ENCODE results near the gene PIGQ.
"Not testable (repeated sequence)": the region's sequence is repeated elsewhere in the genome, so short reads cannot be mapped to it uniquely, and the experiment has no call there.

Gene PIGQ

DNA sequence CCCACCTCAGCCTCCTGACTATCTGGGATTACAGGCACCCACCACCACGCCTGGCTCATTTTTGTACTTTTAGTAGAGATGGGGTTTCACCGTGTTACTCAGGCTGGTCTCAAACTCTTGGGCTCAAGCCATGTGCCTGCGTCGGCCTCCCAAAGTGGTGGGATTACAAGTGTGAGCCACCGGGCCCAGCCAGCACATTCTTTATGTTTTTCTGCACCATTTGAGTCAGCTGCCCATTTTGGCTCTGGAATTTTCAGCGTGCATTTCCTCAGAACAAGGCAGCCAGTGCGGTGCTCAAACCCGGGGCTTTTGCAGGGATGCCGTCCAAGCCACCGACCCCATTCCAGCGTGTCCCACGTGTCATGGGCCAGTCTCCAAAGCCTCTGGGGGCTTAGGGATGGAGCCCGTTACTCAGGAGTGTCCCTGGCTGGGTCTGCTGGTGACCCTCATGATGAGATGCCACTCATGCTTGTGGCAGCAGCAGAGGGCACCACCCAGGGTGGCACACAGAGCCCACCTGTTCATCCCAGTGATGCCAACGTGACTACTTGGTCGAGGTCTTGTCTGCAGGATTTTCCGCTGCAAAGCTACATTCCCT lies 16.4 kb downstream of the PIGQ start:
- no peak for DNase-seq (ENCODE audit: low read depth in 2 of 2)

- DNase-seq (ENCODE audit: low read depth in 2 of 2): no peak
Measured at GRCh38 chr16:586645-587590, 17.1 kb downstream of the PIGQ start.

DNA sequence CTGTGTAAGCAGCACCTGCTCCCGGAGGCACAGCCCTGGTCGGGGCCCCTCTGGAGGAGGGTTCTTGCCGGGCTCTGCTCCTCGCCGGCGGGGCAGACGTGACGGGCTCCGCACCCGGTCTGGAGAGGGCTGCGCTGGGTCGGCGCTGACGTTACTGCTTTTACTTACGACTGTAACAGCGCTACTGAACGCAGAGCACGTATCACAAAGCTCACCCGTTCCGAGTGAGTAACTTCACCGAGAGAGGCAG lies 18.8 kb downstream of the PIGQ start:
- DNase-seq (ENCODE audit: low read depth in 2 of 2): peak in 1 of 2 donors; percentile 39

GRCh38 chr16:588889-589657 lies 19.3 kb downstream of the PIGQ start:
- DNase-seq (ENCODE audit: low read depth in 2 of 2): peak; percentile 92 to 95

GRCh38 chr16:589658-590187 lies 20.0 kb downstream of the PIGQ start, which contains the start of gene RAB40C:
Gene RAB40C, plus strand, starts transcription at chr16:590066. Its CDS starts 226 bp downstream, at chr16:590292.
- peak; percentile 97 to 98 for DNase-seq (ENCODE audit: low read depth in 2 of 2)

- no peak for DNase-seq (ENCODE audit: low read depth in 2 of 2)
Measured at GRCh38 chr16:590188-590814, 20.5 kb downstream of the PIGQ start.

DNA sequence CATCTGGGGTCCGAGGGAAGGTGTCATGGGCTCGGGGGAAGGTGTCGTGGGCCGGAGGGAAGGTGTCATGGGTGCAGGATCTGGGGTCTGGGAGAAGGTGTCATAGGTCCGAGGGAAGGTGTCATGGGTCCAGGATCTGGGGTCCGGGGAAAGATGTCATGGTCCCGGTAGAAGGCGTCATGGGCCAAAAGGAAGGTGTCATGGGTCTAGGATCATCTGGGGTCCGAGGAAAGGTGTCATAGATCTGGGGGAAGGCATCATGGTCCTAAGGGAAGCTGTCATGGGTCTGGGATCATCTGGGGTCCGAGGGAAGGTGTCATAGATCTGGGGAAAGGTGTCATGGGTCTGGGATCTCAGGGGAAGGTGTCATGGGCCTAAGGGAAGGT lies 21.0 kb downstream of the PIGQ start:
- no peak for DNase-seq (ENCODE audit: low read depth in 2 of 2)

GRCh38 chr16:591231-591630 lies 21.5 kb downstream of the PIGQ start:
- DNase-seq (ENCODE audit: low read depth in 2 of 2): no peak

DNA sequence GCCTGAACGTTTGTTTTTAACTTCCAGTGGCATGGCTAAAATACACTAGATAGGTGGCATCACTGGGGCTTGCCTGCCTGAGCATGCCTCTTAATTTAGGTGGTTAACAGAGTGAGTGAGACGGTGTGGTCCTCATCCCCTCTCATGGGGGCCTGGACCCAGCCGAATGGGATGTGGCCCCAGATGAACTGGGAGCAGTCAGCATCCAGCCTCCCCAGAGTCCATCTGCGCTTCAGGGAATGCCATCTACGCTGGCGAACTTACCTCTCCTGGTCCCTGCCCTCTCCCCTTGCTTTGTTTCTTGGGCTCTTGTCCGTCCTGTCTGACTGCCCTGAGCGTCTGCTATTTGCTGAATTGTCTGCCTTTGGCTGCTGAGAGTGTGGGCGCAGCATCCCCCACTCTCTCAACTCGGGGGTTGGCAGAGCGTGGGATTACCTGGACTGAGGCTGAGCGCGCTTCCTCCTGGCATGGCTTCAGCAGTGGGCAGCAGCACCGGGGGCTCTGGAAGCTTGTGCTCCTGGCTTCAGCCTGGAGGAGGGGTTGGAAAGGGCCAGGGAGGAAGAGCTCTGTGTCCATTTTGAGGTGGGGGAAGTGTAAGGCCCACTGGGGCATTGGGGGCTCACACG lies 22.2 kb downstream of the PIGQ start:
- DNase-seq (ENCODE audit: low read depth in 2 of 2): no peak

DNA sequence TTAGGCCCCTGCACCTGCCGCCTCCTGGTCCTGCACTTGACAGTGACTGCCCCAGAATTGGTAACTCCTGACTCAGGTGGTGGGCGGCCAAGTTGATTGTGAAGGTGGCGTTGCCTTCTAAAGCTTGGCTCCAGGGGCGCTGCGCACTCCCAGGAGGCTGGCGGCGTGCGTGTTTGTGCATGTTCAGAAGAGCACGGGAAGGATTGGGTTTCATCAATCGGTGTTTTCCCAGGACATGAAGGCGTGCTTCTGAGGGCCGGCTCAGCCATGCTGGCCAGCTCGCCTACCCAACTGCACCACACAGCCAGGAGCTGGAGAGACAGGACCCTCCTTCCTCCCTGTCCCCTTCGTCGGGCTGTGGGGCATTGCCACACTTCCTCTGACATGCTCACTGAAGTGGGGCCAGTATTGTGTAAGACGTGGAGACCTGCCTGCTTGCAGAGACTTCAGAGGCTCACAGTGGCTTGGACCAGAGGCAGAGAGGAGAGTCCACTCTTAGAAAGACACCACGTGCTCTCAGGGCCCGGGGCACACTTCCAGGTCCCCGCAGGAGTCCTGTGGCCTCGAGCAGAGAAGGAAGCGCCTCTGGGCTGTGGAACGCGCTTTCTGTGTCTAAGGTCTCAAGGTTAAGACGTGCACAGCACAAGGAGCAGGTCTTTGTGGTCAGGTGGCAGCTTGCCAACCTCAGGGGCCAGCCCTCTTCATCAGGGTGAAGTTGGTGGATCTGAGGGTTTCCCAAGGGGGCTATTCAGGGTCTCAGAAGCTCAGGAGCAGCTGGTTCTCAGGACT lies 22.9 kb downstream of the PIGQ start:
- DNase-seq (ENCODE audit: low read depth in 2 of 2): no peak

DNA sequence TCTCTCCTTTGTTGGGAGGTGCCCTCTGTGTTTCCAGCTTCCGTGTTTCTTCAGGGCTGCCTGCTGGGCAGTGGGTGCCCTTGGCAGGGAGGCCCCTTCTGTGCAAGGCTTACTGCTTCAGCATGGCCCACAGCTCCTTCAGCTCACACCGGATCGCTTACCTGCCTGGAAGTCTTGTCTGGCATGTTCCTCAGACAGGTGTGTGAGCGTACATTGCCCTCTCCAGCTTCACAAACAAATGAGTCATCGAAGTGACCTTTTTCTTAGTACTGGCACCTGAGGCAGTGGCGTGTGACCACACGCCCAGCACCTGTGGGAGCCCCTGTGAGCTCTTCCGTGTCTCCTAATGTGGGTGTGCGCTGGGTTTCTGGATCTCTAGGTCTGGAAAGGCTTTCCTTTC lies 23.6 kb downstream of the PIGQ start:
- no peak for DNase-seq (ENCODE audit: low read depth in 2 of 2)

DNA sequence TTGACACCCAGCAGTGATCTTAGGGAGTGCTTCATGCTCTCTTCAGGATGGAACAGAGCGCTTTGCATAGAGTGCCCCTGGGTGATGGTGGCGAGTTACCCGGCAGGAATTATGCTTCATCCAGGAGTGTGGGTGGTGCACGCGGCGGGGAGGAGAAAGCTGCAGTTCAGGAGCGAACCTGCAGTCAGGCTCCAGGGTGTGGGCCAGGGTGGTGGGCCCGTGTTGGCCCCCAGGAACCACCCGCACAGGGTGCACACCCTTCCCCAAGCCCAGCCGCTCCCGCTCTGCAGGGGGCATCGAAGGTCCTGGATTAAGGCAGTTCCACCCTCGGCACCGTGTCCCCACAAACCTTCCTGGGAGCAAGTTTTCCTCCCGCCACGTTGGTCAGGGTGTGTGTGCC lies 24.0 kb downstream of the PIGQ start:
- DNase-seq (ENCODE audit: low read depth in 2 of 2): no peak

- no peak for DNase-seq (ENCODE audit: low read depth in 2 of 2)
Measured at GRCh38 chr16:595094-595528, 25.3 kb downstream of the PIGQ start.

- no peak for DNase-seq (ENCODE audit: low read depth in 2 of 2)
Measured at GRCh38 chr16:595942-596735, 26.4 kb downstream of the PIGQ start.

DNA sequence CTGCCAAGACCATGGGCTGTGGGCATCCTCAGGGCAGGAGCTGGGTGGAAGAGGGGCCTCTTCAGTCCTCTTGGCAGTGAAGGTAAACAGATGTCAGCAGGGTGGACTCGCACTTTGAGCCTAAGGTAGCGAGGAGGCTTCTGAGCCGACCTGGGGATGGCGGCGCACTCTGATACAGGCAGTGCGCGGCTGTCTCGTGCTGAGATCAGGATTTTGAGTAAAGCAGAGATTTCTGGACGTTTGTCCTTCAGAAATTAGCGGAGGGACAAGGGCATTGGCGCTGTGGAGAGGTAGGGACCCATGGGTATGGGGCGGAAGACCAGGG lies 26.9 kb downstream of the PIGQ start:
- no peak for DNase-seq (ENCODE audit: low read depth in 2 of 2)

- not testable (repeated sequence) for DNase-seq (ENCODE audit: low read depth in 2 of 2)
Measured at GRCh38 chr16:597655-598054, 27.9 kb downstream of the PIGQ start.

DNA sequence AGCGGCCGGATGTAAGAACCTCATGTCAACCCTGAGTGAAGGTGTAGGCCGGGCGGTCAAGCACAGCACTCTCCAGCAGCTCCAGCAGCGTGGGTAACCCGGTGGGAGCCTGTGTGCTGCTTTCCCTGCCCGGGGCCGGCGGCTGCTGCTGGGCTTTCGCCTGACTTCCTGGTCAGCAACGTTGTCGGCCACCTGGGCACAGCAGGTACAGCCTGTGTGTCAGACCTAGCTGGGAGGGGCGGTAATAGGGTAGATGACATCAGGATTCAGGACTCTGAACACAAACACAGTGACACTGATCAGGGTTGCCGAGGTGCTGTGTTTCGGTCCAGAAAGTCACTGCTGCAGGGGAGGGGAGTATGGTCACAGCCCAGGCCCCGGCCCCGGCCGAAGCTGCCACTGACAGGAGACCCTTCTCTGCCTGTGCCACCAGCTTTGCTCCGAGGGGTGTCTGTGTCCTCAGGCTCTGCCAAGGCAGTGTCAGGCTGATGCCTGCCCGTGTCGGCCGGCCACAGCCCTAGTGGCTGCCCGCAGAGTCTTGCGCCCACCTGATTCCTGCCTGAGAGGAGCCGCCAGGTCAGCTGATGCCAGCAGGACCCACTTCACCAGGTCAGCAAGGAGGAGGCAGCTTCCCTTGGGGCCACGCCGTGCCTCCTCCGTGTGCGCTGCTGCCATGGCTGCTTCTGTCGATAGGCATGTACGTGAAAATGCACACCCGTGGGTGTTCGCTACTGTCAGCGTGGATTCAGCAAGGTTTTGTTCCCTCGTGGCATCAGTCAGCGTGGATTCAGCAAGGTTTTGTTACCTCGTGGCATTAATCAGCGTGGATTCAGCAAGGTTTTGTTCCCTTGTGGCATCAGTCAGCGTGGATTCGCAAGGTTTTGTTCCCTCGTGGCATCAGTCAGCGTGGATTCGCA lies 29.3 kb downstream of the PIGQ start:
- DNase-seq (ENCODE audit: low read depth in 2 of 2): no peak

GRCh38 chr16:600781-601180 lies 31.0 kb downstream of the PIGQ start:
- DNase-seq (ENCODE audit: low read depth in 2 of 2): no peak

DNA sequence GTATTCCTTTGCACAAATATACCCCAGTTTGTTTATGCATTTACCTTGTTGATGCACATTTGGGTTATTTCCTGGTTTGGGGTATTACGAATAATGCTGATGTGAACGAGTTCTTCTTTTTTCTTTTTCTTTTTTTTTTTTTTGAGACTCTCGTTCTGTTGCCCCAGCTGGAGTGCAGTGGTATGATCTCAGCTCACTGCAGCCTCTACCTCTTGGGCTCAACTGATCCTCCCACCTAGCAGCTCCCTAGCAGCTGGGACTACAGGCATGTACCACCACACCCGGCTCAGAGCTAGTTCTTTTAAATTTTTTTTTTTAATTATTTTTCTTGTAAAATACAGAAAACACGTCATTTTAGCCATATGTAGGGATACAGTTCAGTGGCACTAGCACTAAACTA lies 34.2 kb downstream of the PIGQ start:
- DNase-seq (ENCODE audit: low read depth in 2 of 2): no peak

All from stimulated activated CD8-positive, alpha-beta memory T cell treated with anti-CD3 and anti-CD28 coated beads, Interleukin-15, amount 100 ng/mL, for 48 hours (primary cell).